Naive B cell (primary cell): ENCODE measurements around the gene ANKS4B. TPM values are rescaled to one million over a fixed set of nuclear protein-coding genes. Genes with fewer than 3 reads are reported as not detected.
A peak's percentile ranks its signal among the peaks of the same experiment; 100 is the strongest.
"Not testable (repeated sequence)": the region's sequence is repeated elsewhere in the genome, so short reads cannot be mapped to it uniquely, and the experiment has no call there.

ENCODE experiments used
- ATAC-seq, 2 donors: fragments of 150-1000 bp; cut with Tn5 transposase; 2 replicates each; pipeline ENCODE4 v1.10.0; 2021; ENCODE audit warnings: low read depth in 2 of 2, mild to moderate bottlenecking in 2 of 2, moderate library complexity in 2 of 2
- DNase-seq: peaks from one replicate; pipeline ENCODE4 v3.0.0; 2022
- H3K27ac Mint-ChIP-seq, 6 donors: one replicate each; pipeline ENCODE4 v1.8.0; 2020 to 2022; ENCODE audit warnings: mild to moderate bottlenecking in 6 of 6, mixed read lengths in 6 of 6, moderate library complexity in 5 of 6, inconsistent platforms in 2 of 6
- H3K27me3 Mint-ChIP-seq, 3 donors: one replicate each; pipeline ENCODE4 v1.8.0; 2021 to 2022; ENCODE audit warnings: mixed read lengths in 3 of 3, mild to moderate bottlenecking in 1 of 3
- H3K36me3 Mint-ChIP-seq, 2 donors: one replicate each; pipeline ENCODE4 v1.8.0; 2020 to 2022; ENCODE audit warnings: mixed read lengths in 2 of 2, inconsistent platforms in 1 of 2, mild to moderate bottlenecking in 1 of 2
- H3K4me1 Mint-ChIP-seq, 3 donors: one replicate each; pipeline ENCODE4 v1.8.0; 2020 to 2022; ENCODE audit warnings: mixed read lengths in 3 of 3, inconsistent platforms in 1 of 3, mild to moderate bottlenecking in 1 of 3, moderate library complexity in 1 of 3
- H3K4me3 Mint-ChIP-seq, 8 donors: one replicate each; pipeline ENCODE4 v1.8.0; 2020 to 2022; ENCODE audit warnings: mild to moderate bottlenecking in 8 of 8, mixed read lengths in 8 of 8, moderate library complexity in 8 of 8, inconsistent platforms in 2 of 8
- H3K9me3 Mint-ChIP-seq, 7 donors: one replicate each; pipeline ENCODE4 v1.8.0; 2020 to 2022; ENCODE audit warnings: mixed read lengths in 7 of 7, mild to moderate bottlenecking in 5 of 7, inconsistent platforms in 2 of 7, moderate library complexity in 1 of 7
- polyA plus RNA-seq, 6 donors: library from polyadenylated mRNA; unstranded; fragments of 300-500 nt; fragmentation: Illumina TruSeq; gene quantifications; one replicate each; pipeline ENCODE4 v1.2.3, GENCODE V29; 2021; ENCODE audit warnings: low read depth in 6 of 6

The ANKS4B gene
- polyA plus RNA-seq, 6 donors from 2014 or later: not detected

DNA sequence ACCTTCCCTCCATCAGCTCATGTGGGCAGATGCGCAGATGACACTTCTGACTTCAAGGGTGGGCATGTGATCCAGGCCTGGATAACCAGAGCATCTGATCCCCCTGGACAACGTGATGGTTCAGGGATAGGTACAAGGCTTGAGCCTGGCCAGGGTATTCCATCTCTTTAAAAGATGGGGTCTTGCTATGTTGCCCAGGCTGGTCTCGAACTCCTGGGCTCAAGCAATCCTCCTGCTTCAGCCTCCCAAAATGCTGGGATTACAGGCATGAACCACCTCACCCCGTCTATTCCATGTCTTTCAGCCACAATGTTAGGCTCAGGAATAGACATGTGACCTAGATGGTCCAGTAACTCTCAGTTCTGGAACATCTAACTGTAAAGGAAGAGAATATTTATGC lies 23.8 kb downstream of the ANKS4B start:
- Mint-ChIP-seq H3K4me3 (no peak overlapping the region), H3K27me3 (peaks cover 3 to 28% (median 20%) of the 10 kb centered on the region in 3 donors), H3K9me3 (no peaks in the 10 kb centered on the region), H3K27ac (no peak overlapping the region), H3K36me3 (peaks cover 0 to 5% of the 10 kb centered on the region in 2 donors), H3K4me1 (peaks cover 1 to 6% (median 3%) of the 10 kb centered on the region in 3 donors)
- ATAC-seq (no peak), DNase-seq (no peak)

DNA sequence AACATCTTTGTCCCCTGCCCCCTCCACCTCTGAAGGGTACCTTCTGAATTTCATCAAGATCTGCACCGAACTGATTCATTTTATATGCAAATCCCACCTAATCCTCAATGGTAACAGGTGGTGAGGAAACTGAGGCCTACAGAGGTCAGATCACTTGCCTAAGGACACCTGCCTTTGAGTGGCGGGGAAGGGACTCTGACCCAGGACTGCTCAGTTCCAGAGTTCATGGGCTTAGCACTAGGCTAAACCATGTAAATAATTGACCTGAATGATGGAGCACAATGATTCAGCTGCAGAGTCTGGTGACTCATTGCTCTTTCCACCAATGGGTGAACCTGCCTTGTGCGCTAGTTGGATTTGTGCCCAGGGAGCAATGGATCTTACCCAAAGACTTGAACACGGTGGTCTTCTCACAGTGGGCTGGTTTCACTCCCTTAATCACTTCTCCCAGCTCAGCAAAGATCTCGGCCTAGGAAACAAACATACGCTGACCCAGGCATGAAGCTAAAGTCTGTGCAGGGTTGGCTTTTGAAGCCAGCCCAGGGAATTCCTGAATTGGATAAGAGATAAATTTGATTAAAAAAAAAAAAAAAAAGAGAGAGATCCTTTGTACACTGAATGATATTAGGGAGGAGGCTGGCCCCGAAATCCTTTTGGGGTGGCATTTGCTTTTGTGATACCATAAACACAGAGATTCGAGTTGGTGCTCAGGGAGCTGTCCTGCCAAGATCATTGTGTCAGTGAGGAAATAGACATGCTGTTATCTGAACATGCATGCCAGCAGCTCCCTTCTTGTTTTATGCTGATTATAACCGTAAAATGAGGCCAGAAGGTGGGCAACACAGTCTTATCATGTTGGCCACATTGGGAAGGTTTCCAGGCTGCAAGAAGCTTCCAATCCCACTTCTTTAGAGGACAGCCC lies 27.6 kb downstream of the ANKS4B start:
- H3K9me3 Mint-ChIP-seq: no peaks in the 10 kb centered on the region
- H3K4me3 Mint-ChIP-seq: no peak overlapping the region
- H3K36me3 Mint-ChIP-seq: peaks cover 0 to 5% of the 10 kb centered on the region in 2 donors
- no peak for ATAC-seq
- no peak overlapping the region for H3K27ac Mint-ChIP-seq
- no peak for DNase-seq
- peaks cover 30 to 39% (median 35%) of the 10 kb centered on the region in 3 donors for H3K4me1 Mint-ChIP-seq
- H3K27me3 Mint-ChIP-seq: peaks cover 5 to 25% (median 8%) of the 10 kb centered on the region in 3 donors

DNA sequence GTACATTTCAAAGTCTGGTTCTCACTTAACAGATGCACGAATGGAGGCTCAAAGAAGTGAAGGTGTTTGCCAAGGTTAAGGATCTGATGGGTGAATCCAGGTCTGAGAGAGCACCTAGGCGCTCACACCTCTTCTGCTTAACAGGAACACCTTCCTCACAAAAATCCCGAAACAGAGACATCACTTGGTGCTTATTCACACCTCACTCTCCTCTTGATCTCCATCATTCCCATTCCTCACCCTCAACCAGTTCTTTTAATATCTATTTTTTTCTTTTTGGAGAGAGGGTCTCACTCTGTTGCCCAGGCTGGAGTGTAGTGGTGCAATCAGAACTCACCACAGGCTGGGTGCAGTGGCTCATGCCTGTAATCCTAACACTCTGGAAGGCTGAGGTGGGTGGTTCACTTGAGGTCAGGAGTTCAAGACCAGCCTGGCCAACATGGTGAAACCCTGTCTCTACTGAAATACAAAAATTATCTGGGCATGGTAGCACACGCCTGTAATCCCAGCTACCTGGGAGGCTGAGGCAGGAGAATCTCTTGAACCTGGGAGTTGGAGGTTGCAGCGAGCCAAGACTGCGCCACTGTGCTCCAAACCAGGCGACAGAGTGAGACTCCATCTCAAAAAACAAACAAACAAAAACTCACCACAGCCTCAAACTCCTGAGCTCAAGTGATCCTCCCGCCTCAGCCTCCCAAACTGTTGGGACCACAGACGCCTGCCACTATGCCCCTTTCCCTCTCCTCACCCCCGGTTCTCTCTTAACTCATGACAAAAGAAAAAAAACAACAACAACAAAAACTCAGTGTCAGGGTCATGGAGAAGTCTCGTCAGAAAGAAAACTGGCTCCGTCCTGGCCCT lies 29.5 kb downstream of the ANKS4B start:
- H3K36me3 Mint-ChIP-seq: peaks cover 0 to 5% of the 10 kb centered on the region in 2 donors
- ATAC-seq (no peak), DNase-seq (no peak)
- peak overlapping the region in 3 of 6 donors; percentile 0 to 53 (median 10) for H3K27ac Mint-ChIP-seq
- H3K9me3 Mint-ChIP-seq: no peaks in the 10 kb centered on the region
- peaks cover 5 to 13% (median 8%) of the 10 kb centered on the region in 3 donors for H3K27me3 Mint-ChIP-seq
- peak overlapping the region in 6 of 8 donors; percentile 14 to 78 (median 66) for H3K4me3 Mint-ChIP-seq
- H3K4me1 Mint-ChIP-seq: peaks cover 30 to 42% (median 35%) of the 10 kb centered on the region in 3 donors

DNA sequence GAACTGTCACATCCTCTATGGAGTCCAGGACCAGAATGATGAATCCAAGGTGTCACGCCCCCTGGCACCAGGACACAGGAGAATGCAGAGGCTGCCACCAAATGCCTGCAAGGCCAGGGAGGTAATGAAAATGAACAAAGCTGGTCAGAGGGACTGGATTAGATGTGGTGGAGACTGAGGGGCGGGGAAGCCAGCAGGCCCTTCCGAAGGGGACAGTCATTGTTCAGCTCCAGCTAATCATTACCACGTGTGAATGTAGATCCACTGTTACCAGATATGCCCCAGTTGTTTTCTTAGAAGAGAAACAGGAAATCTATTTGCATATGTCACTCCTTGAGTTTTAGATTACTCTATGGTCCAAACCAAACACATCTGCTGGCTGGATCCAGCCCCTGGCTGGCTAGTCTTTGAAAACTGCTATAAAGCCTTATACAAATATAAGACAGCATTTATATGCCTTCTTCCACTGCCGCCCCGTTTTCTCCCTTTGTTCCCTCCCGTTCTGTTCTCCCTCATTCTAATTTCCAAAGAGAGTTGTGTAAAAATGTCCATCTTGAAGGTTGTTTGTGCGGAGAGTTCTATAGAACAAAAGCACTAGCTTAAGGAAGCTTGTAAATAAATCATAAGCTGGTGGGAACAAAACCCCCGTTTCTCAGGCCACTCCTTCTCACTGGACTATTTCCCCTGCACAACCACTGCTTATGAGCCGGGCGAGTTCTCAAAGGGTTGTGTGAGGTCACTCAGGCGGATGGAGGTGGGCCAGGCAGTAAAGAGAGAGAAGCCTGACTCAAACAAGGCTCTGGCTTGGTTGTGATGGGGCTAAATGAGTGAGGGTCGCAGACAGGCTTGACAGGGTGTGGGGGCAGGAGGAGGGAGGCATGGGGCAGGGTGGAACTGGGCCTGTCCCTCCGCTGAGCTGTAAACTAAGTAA lies 30.4 kb downstream of the ANKS4B start:
- H3K9me3 Mint-ChIP-seq: no peaks in the 10 kb centered on the region
- peak overlapping the region in 4 of 6 donors; percentile 0 to 67 (median 35) for H3K27ac Mint-ChIP-seq
- H3K36me3 Mint-ChIP-seq: peaks cover 0 to 5% of the 10 kb centered on the region in 2 donors
- peak overlapping the region in 7 of 8 donors; percentile 31 to 78 (median 60) for H3K4me3 Mint-ChIP-seq
- peak; percentile 49 for DNase-seq
- peaks cover 5 to 13% (median 8%) of the 10 kb centered on the region in 3 donors for H3K27me3 Mint-ChIP-seq
- peaks cover 30 to 42% (median 35%) of the 10 kb centered on the region in 3 donors for H3K4me1 Mint-ChIP-seq
- ATAC-seq: peak; percentile 95 to 96

DNA sequence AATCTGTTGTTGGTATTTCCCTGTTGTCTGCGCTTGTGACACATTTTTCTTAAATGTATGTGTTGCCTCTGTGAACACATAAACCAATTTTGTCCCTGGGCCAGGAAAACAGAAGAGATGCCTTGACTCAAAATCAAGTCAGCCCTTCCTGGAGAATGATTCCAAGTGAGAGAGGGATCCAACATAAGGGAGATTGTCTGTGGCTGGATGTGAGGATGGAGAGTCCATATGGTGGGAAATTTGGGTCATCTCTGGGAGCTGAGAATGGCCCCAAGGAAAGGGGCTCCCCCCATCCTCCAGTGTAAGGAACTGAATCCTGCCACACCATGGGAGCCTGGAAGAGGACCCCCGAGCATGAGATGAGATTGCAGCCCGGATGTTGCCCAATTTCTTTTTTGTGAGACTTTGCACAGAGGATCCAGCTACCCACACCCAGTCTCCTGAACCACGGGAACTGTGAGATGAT lies 31.1 kb downstream of the ANKS4B start:
- DNase-seq (no peak), ATAC-seq (no peak)
- H3K9me3 Mint-ChIP-seq: no peaks in the 10 kb centered on the region
- H3K4me1 Mint-ChIP-seq: peaks cover 30 to 45% (median 40%) of the 10 kb centered on the region in 3 donors
- peaks cover 5 to 13% (median 7%) of the 10 kb centered on the region in 3 donors for H3K27me3 Mint-ChIP-seq
- peaks cover 0 to 3% of the 10 kb centered on the region in 2 donors for H3K36me3 Mint-ChIP-seq
- H3K4me3 Mint-ChIP-seq: peak overlapping the region in 3 of 8 donors; percentile 43 to 73 (median 60)
- H3K27ac Mint-ChIP-seq: peak overlapping the region in 5 of 6 donors; percentile 10 to 79 (median 60)

DNA sequence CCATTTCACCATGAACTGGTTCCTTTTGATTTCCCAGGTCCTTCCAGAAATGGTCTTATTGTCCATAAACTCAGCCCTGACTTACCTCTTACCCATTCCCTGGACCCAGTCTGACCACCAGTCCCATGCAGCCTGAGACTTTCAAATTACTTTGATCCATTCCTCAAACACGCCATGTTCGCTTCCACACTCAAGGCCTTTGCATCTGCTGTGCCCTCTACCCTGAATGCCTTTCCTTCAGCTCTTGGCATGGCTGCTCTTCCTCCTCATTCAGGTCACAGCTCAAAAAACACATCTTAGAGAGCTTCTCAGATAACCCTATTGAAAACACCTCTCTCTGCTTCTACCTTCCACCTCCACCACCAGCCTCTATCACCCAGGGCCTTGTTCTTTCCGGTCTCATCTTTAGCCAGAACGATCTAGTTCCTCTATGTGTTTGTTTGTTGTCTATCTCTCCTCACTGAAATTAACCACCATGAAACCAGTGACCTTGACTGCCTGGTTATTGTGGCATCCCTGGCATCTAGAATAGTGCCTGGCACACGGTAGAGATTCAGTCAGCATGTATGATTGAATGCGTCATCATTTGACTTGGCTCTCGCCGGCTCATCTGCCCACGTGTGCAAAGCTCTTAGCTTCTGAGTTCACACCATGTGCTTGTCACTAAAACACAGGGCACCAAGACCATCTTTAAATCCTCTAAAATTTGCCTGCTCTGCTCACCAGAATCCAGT lies 31.8 kb downstream of the ANKS4B start:
- Mint-ChIP-seq H3K27ac (peak overlapping the region in 4 of 6 donors; percentile 6 to 79 (median 43)), H3K4me3 (peak overlapping the region in 6 of 8 donors; percentile 20 to 59 (median 30)), H3K9me3 (no peaks in the 10 kb centered on the region), H3K4me1 (peaks cover 30 to 51% (median 43%) of the 10 kb centered on the region in 3 donors), H3K27me3 (peaks cover under 1 to 7% (median 5%) of the 10 kb centered on the region in 3 donors), H3K36me3 (no peaks in the 10 kb centered on the region)
- ATAC-seq (peak in 1 of 2 donors; percentile 18), DNase-seq (no peak)

DNA sequence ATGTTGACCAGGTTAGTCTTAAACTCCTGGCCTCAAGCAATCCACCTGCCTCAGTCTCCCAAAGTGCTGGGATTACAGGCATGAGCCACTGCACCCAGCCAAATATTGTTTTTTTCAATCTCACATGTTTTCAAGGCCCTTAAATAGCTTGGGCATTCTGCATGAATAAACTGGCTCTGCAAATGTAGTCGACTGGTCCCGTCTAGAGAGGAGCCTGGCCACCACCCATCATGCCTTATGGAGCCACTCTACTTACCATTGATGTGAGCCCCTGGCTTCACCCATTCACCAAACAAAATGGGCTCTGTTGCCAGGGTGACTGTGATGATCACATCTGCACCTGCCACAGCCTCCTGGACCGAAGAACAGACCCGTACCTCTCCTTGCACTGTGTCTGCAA lies 33.8 kb downstream of the ANKS4B start:
- no peak for DNase-seq
- Mint-ChIP-seq H3K27me3 (peaks cover 4 to 10% (median 8%) of the 10 kb centered on the region in 3 donors), H3K4me1 (peaks cover 33 to 45% (median 40%) of the 10 kb centered on the region in 3 donors), H3K9me3 (no peaks in the 10 kb centered on the region), H3K4me3 (no peak overlapping the region), H3K27ac (peak overlapping the region in 1 of 6 donors; percentile 64), H3K36me3 (no peaks in the 10 kb centered on the region)
- no peak for ATAC-seq

DNA sequence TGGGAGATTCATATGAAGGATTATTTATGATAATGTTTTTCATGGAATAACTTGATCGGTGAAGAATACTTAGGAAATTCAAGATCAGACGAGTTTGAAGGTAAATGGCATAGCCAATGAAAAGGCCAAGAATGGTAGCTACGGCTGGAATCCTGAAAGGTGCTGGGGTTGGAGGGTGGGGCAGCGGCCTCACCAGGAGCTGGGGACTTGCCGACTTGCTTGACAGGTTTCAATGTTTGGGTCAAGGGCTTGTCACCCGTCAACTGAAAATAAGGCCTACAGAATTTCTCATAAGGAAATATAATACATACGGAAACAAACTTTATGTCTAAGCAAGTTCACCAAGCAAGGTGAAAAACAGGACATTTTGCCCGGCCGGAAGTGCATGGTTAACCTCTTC lies 34.7 kb downstream of the ANKS4B start:
- no peak overlapping the region for H3K4me3 Mint-ChIP-seq
- no peak overlapping the region for H3K27ac Mint-ChIP-seq
- no peaks in the 10 kb centered on the region for H3K36me3 Mint-ChIP-seq
- DNase-seq (no peak), ATAC-seq (no peak)
- no peaks in the 10 kb centered on the region for H3K9me3 Mint-ChIP-seq
- peaks cover 7 to 12% (median 9%) of the 10 kb centered on the region in 3 donors for H3K27me3 Mint-ChIP-seq
- peaks cover 29 to 36% (median 33%) of the 10 kb centered on the region in 3 donors for H3K4me1 Mint-ChIP-seq

DNA sequence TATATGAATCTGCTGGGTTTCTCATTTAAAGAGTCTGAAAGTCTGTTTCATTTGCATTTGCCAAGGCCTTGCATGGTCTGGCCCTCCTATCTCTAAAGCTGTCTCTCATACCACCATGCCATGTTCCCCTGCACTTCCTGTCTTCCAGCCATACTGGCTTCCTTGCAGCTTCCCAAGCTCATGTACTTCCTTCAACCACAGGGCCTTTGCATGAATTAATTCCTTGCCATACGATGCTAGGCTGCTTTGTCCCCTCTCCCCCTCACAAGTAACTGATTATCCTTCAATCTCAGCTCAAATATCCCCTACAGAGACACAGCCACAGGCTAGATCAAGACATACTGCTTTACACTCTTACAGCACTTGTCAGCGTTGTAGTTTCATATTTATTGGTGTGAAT lies 38.8 kb downstream of the ANKS4B start:
- DNase-seq: no peak
- Mint-ChIP-seq H3K27ac (no peak overlapping the region), H3K36me3 (no peaks in the 10 kb centered on the region), H3K4me3 (no peak overlapping the region), H3K27me3 (peaks cover 5 to 8% (median 7%) of the 10 kb centered on the region in 3 donors), H3K9me3 (no peaks in the 10 kb centered on the region), H3K4me1 (peaks cover 23 to 37% (median 32%) of the 10 kb centered on the region in 3 donors)
- no peak for ATAC-seq

DNA sequence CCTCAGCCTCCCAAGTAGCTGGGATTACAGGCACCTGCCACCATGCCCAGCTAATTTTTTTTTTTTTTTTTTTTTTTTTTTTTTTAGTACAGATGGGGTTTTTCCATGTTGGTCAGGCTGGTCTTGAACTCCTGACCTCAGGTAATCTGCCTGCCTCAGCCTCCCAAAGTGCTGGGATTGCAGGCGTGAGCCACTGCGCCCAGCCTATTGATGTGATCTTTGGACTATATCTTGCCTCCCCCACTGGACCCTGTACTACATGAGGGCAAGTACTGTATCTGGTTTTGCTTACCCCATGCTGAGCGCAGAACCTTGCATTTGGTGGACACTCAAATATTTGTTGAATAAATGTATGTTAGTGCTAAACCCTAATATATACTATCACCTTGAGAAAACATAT lies 39.3 kb downstream of the ANKS4B start:
- DNase-seq, H3K27ac Mint-ChIP-seq, H3K36me3 Mint-ChIP-seq, H3K27me3 Mint-ChIP-seq, ATAC-seq, H3K4me3 Mint-ChIP-seq, H3K9me3 Mint-ChIP-seq: not testable (repeated sequence)
- peaks cover 28 to 36% (median 36%) of the 10 kb centered on the region in 3 donors for H3K4me1 Mint-ChIP-seq

DNA sequence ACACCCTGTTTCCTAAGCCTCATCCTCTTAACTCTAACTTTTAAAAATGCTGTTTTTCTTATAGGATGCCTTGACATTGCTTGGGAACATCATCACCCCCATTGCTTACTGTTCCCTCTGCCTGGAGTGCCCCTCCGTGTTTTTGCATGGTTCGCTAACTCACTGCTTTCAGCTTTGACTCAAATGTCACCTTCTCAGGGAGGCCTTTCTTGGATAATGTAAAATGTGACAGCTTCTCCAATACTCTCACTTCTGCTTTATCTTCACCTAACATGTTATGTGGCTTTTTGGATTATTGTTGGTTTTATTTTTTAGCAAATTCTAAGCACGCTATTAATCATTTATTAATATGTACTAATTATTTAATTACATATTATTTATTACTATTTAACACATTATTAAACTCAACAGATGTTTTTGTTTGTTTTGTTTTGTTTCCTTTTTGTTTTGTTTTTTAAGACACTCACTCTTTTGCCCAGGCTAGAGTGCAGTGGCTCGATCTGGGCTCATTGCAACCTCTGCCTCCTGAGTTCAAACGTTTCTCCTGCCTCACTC lies 40.8 kb downstream of the ANKS4B start:
- Mint-ChIP-seq H3K36me3 (no peaks in the 10 kb centered on the region), H3K27me3 (peaks cover 5 to 8% (median 7%) of the 10 kb centered on the region in 3 donors)
- DNase-seq: no peak

More for the DNA sequence above, 40.8 kb downstream of the ANKS4B start:
- peak in 1 of 2 donors; percentile 12 for ATAC-seq
- no peaks in the 10 kb centered on the region for H3K9me3 Mint-ChIP-seq
- H3K27ac Mint-ChIP-seq: peak overlapping the region in 2 of 6 donors; percentile 13 to 63
- H3K4me1 Mint-ChIP-seq: peaks cover 38 to 47% (median 44%) of the 10 kb centered on the region in 3 donors
- no peak overlapping the region for H3K4me3 Mint-ChIP-seq
